ENCODE measurements around the gene TCERG1L. TPM values are rescaled to one million over a fixed set of nuclear protein-coding genes. Genes with fewer than 3 reads are reported as not detected.
"Not testable (repeated sequence)": the region's sequence is repeated elsewhere in the genome, so short reads cannot be mapped to it uniquely, and the experiment has no call there.

The TCERG1L gene
- total RNA-seq, 1 donor from 2014 or later: not detected

DNA sequence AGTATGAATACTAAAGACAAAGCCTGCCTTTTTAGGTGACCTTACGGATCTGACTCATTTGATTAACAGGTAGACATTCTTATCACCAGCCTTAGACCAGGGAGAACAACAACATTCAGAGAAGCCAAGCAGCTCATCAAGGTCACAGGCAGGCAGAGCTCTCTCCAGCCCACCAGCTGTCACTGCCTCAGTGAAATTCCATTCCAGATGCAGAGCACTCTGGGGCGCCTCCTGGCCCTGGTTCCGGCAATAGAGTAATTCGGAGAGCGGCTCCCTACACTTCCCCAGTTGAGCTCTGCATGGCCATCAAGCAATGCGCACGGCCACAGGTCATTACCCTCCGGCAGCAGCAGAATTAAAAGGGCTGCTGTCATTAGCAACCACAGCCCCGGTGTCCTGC lies 164.7 kb downstream of the TCERG1L start:
- no peak for DNase-seq (ENCODE audit: low read depth in 2 of 2)

DNA sequence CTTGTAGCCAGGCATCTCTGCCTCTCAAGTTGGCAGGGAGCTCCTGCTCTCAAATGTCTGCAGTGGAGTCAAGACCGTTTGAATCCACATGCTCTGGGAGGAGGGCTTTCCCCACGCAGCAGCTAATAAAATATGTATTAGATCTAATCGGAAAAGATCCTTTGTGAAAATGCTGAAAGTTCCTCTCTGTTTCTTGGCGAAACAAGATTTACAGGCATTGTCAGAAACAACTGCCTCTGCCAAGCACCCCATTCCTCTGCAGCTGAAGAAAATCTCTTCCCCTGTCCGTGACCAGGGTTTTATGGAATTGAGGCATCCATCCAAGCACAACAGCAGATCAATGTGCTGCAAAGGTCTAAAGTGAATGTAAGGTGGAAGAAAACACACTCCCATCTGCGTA lies 165.8 kb downstream of the TCERG1L start:
- DNase-seq (ENCODE audit: low read depth in 2 of 2): no peak

DNA sequence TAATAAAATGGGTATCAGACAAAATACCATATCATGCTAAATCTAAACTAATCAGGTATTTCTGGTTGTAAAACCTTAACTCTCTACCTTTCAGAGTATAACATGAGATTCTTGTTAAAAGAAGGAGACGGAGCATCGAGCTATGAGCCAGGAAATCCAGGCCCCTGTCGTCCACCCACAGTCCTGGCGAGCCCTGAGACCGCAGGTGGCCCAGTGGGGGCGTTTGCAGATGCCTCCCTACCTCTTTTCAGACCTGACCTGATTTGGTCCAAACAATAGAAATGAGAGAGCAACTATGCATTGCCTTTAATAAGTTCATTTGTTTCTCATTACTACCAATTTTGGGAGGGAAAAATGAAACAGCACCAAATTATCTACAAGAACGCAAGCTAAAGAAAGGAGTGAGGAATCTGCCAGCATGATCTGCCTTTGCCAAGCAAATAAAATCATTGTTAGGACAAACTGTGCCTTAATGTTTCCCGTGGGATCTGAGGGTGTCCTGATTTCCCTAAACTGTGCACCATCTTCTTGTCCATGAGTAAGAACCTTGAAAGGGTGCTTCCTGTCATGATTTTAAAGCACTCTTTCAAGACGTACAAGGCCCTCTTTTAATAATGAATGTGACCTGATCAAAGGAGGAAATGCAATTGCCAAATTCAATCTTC lies 166.7 kb downstream of the TCERG1L start:
- DNase-seq (ENCODE audit: low read depth in 2 of 2): no peak

DNA sequence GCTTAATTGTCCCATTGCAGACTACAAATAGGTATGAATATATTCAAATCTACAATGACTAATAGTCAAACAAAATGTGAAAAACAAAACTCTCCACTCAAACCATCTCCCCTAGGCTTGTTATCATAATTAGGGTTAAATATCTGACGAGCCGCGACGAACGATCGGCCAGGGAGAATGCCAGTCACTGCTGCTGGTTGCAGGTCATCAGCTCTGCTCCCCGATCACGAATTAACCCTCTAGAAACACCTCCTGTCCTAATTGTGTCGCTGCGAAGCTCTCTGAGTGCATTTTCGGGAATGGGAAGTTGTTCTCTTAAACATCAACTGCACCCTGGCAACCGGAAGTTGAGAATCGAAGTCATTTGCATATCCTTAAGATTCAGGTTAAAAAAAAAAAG lies 167.3 kb downstream of the TCERG1L start:
- DNase-seq (ENCODE audit: low read depth in 2 of 2): no peak

DNA sequence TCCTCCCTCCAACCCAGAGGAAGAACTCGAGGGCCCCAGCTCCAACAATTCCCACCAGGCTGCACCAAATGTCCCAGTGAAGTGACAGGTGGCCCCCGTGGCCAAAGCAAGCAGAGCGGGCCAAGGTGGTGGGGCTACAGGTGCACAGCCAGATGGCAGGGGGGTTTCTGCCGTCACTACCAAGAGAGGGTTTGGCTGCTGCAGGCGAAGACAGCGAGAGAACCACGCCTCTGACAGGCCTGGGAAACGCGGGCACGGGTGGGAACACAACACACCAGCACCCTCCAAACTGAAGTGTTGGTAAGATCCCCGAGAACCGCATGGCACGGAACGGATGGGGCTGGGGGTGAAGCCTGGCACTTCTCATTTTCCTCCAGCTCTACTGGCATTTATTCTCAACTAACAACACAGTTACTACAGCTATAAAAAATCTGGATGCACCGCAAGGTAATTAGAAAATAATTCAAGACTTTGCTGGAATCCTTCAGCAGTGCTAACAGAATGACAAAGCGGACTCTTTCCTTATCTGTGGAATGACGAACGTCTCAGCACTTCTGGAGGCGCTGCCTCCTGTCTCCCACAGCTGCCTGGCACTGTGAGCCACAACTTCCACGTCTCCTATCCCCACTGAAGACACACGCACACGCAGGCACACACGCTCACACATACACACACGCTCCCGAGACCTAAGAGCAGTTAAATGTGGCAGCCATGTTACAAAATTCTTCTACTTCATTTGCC lies 167.9 kb downstream of the TCERG1L start:
- DNase-seq (ENCODE audit: low read depth in 2 of 2): no peak

DNA sequence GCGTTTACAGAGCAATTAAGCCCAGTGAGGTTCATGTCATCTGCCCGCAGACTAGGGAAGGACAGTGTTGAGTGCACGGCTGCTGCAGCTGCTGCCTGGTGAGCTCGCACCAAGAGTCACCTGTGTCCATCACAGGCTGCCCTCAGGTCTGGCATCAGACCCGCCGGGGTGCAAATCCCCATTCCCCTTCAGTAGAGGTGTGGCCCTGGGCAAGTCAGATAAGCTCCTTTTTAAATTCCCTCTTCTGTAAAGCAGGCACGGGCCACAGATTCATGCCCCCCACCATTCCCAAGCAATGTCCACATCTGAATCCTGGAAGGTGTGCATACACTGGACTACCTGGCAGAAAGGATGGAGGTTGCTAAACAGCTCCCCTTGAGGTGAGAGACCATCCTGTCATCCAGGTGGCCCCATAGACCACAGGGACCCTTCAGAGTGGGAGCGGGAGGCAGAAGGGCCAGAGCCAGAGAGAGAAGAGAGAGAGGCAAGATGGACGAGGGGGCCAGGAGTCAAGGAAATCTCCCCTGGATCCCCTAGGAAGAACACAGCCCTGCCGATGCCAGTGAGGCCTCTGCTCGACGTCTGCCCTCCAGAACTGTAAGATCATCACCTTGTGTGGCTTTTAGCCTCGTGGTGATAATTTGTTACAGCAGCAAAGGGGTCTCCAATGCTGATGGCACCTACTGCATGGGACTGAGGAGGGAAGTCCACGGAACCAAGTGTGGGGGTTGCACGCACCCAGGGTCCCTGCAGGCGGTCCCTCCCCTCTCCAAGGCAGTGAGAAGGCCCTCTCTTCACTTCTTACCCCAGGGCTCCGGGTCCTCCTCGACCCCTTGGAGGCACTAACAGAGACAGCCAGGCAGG lies 168.8 kb downstream of the TCERG1L start:
- no peak for DNase-seq (ENCODE audit: low read depth in 2 of 2)

DNA sequence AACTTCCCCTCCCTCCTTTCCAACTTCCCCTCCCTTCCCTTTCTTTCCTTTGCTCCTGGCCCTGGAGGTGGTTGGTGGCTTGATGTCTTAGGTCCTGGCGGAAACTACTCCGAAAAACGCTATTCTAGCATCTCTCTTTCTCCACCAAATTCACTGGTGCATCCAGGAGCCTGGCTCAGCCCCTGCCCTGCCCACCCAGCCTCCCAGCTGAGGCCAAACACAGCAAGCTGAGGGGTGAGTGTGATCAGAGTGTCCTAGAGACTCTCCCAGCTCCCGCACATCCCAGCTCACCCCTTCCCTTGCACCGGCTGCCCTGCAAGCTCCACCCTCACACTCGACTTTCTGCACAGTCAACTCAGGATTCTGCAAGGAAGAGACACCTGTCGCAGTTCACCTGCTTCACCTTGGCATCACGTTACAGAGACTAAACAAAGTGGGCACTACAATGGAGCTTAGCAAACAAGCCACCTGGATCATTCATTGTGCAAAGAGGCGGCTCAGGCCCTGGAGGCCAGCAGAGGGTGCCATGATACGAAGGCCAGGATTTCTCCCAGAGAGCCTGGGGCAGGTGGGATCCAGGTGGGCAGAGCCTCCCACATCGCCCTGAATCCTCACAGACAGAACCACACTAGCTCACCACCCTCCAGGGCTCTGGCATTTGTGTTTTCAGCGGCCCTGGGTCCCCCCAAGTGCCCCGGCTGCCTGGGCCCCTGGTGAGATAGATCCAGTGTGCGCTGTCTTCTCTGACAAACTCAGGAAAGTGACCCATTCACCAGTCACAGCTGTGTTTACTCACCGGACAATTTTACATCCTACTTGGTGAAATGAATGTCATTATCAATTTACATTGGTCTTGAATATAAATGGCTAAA lies 169.6 kb downstream of the TCERG1L start:
- DNase-seq (ENCODE audit: low read depth in 2 of 2): no peak

DNA sequence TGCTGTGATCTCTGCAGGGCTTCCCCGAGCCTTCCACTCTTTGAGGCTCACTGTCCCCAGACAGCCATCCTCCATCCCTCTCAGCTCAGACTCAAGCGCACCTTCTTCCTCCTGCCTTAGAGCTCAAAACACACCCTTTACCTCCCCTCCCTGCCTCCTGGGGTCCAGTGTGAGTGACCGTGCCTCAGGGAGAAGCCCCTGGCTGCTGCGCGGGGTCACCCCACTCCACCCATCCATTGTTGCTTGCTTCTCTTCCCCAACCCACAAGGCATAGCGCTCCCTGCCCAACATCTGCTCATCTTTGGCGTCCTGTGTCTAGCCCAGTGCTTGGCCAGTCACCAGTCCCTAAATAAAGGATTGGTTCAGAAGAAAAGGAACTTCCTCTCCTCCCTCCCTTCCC lies 170.3 kb downstream of the TCERG1L start:
- DNase-seq (ENCODE audit: low read depth in 2 of 2): no peak

DNA sequence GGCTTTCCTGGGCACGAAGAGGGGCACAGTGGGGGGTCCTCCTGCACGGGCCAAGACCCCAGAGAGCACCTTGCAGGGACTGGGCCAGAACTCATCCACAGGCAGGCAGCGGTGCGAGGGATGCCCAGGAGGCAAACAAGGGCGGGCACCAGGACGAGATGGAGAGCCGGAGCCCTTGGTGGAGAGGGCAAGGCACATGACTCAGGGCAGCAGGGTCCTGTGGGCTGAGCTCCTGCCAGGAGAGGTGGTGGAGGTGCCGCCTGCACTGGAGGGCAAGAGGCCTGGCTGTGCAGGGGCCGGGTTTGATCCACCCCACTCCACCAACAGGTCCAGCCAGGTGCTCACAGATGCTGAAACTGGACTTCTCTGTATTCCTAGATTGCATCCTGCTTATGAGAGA lies 170.9 kb downstream of the TCERG1L start:
- DNase-seq (ENCODE audit: low read depth in 2 of 2): no peak

DNA sequence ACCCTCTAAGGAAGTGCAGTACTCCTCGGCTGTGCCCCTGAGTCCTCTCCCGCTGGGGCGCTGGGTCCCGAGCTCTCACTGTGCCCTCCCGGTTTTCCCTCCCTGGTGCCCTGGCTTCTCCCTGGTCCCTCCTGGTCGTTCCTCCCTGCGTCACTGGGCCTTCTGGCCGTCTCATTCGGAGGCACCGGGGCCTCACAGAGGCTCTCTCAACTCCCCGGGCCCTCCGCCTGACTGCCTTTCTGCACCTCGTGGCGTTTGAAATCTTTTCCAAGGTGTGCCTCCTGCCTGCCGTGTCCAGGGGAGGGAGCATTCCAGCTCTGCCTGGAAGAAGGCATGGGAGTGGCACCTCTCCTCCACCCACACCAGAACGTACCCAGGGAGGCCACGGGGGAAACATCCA lies 174.3 kb downstream of the TCERG1L start:
- no peak for DNase-seq (ENCODE audit: low read depth in 2 of 2)

DNA sequence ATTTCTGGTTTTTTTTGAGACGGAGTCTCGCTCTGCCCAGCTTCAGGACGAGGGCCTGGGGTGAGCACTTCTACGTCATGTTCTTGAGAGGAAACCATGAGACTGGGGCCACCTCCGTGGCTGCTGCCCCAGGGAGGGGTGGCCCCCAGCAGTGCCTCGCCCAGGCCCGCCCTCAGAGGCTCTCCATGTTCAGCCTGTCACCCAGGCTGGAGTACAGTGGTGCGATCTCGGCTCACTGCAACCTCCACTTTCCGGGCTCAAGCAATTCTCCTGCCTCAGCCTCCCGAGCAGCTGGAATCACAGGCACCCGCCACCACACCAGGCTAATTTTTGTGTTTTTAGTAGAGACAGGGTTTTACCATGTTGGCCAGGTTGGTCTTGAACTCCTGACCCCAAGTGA lies 175.2 kb downstream of the TCERG1L start:
- DNase-seq (ENCODE audit: low read depth in 2 of 2): not testable (repeated sequence)

DNA sequence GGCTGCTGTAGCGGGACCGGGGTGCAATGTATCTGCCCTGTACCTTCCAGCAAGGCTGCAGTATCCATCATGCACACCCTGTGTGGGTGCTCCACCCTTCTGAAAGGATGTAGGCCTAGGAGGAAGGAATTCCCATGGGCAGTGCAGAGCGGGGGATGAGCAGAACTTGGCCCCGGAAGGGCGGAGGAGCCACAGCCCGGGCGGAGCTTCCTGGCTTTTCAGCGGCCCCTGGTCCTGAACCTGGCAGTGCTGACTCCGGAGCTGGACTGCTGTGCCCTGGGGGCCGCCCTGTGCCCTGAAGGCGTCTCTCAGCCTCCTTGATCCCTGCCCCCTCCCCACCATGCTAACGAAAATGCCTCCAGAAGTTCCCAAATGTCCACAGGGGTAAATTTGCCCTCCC lies 175.8 kb downstream of the TCERG1L start:
- DNase-seq (ENCODE audit: low read depth in 2 of 2): no peak

DNA sequence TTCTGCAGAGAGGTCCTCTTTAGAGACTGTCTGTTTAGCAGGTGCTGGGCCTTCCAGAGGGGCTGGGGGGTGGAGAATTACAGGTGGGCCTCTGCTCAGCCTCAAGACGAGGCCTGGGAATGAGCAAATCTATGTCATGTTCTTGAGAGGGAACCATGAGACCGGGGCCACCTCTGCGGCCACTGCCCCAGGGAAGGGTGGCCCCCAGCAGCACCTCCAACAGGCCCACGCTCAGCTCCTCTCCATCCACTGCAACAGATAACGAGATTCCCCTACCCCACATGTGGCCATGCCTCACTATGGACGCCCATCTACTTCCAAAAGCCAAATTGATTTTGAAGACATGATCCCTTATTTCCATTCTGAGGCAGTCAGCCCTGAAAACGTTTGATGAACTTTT lies 176.9 kb downstream of the TCERG1L start:
- DNase-seq (ENCODE audit: low read depth in 2 of 2): no peak

DNA sequence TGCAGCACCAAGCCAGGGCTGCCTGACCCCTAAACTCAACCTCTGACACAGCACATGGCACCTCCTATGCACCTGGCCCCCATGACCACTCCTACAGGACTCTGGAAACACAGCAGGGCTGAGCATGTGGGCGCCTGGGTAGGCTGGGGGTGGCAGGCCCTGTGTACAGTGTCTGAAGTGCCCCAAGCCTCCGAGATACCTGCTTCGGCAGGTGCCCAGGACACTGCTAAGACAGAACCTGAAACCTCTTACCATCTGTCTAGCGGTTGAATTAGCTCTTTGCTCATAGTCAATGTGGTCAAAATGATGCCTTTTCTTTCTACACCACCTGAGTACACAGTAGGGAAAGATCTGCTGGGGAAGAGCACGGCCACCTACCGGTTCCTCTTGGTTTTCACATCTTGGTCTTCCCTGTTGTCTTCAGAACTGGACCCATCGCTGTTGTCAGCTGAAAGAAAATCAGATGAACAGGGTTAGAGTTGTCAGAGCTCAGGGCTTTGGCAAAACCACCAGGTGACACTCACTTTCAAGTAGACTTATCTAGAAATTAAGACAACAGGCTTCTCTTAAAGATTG lies 177.4 kb downstream of the TCERG1L start:
- DNase-seq (ENCODE audit: low read depth in 2 of 2): no peak

DNA sequence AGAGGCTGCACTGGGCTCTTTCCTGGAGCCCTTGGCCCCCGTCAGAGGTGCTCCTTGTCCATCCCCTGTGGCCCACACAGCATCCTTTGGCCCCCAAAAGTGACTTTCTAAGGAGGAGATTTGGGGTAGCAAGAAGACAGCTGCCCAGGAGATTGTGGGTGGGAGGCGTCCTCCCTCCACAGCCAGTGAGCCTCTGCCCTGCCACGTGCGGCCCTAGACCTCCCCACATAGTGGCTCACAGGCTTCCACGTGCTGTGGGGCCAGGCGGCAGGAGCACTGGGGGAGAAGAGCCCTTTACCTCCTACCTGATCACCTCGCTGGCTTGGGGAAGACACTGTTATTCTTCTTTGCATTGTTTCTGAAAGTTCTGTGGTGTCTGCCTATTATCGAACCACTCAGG lies 178.8 kb downstream of the TCERG1L start:
- no peak for DNase-seq (ENCODE audit: low read depth in 2 of 2)

DNA sequence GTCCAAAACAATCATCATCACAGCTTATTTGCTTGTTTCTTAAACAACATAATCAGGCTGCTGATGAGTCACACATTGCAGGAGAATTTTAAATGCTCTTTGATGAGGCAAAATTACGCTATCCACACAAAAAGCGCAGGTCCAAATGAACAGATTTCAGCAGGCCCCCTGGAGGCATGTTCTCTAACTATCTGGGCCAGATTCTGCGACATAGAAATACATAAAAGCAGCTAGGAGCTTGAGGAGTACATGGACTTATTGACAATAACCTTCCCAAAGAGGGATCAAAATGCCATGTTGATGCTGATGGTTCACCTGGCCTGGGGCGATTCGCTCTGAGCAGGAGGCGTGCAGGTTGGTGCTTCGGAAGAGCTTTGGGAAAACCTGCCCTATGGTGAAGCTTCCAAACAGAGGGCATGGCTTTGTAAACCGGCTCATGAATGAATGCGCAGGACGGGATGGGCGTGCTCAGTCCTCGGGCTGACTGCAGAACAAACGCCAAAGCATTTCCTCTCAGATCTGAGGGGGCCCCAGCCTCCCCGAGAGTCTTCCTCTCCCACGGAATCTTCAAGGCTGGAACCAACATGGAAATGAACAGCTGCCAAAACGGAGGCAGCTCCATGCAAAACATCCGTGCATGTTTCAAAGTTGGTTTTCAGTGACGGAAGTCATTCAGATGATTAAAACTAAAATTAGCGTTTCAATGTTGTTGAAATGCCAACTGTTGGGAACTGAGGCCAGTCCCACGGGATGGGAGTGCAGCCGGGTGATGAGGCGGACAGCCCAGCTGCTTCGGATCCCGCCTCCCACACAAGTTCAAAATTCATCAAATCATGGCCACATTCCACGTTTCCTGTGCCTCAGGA lies 179.6 kb downstream of the TCERG1L start:
- no peak for DNase-seq (ENCODE audit: low read depth in 2 of 2)

DNA sequence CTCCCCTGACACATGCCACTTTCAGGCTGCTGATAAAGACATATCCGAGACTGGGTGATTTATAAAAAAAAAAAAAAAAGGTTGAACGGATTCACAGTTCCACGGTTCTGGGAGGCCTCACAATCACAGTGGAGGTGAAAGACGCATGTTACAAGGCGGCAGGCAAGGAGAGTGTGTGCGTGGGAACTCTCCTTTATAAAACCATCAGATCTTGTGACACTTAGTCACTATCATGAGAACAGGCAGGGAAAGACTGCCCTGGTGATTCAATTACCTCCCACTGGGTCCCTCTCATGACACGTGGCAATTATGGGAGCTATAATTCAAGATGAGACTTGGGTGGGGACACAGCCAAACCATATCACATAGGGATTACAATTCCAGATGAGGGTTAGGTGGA lies 181.5 kb downstream of the TCERG1L start:
- DNase-seq (ENCODE audit: low read depth in 2 of 2): no peak

DNA sequence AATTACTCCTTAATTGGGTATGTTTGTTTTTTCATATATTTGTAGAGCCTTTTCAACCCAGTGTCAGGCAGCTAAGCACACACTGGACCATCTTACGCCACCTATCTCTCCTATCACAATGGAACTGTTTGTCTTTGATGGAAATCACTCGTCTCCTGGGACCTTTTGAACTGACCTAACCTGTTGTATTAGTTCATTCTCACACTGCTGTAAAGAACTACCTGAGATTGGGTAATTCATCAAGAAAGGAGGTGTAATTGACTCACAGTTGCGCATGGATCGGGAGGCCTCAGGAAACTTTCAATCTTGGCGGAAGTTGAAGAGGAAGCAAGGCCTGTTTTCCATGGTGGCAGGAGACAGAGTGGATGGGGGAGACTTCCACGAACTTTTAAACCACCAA lies 182.0 kb downstream of the TCERG1L start:
- no peak for DNase-seq (ENCODE audit: low read depth in 2 of 2)

DNA sequence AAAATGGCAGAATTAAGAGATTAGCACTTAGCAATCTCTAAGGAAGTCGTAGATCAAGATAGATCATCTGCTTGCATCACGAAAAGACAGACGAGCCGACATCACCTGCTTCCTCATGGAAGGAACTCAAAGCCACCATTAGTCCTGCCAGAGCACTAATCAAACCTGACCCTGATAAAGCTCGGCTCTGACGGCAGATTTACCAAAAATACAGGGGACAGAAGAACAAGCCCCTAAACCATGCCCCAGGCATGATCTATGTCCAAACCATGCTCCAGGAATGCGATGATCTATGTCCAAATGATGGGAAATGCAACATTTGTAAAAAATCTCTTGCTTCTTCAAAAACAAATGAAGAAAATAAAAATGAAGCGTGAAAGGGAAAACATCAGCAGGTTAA lies 182.8 kb downstream of the TCERG1L start:
- no peak for DNase-seq (ENCODE audit: low read depth in 2 of 2)

DNA sequence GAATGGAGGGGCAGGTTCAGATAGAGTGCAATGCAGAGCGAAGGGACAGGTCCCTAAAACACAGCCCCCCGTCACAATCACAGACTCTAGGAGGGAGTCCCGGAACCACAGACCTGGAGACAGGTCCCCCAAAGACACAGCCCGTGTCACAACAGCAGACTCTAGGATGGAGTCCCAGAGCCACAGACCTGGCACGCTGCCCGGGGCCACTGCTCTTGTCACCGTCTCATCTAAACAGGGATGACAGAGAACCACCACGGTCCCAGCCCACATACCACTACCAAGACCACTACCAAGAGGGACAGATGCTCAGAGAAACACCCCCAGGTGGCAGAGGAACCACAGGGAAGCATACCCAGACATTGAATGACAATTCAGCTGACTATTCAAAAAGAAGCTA lies 183.9 kb downstream of the TCERG1L start:
- DNase-seq (ENCODE audit: low read depth in 2 of 2): no peak
